Hepatocyte (in vitro differentiated cells): Measurements from ENCODE around the gene TRRAP.

Source experiments
- EZH2 ChIP-seq: fragments of 200-600 bp; sonication (generic); IDR thresholded peaks from 2 replicates; pipeline ENCODE4 v1.6.1; 2016; ENCODE audit warnings: antibody characterized with exemption, mild to moderate bottlenecking, borderline replicate concordance
- EZH2phosphoT487 ChIP-seq: fragments of 200-600 bp; sonication (generic); IDR thresholded peaks from one replicate; pipeline ENCODE4 v1.6.1; 2018; ENCODE audit warnings: antibody characterized with exemption, mild to moderate bottlenecking, low read depth, moderate library complexity; ENCODE audit not compliant: unreplicated experiment, severe bottlenecking
- TF ChIP-seq, protein P1 (sequence below): fragments of 200-600 bp; sonication (generic); IDR thresholded peaks from 2 replicates; pipeline ENCODE4 v1.5.1; 2016; ENCODE audit warnings: antibody characterized with exemption, mild to moderate bottlenecking; ENCODE audit not compliant: poor library complexity

DNA sequence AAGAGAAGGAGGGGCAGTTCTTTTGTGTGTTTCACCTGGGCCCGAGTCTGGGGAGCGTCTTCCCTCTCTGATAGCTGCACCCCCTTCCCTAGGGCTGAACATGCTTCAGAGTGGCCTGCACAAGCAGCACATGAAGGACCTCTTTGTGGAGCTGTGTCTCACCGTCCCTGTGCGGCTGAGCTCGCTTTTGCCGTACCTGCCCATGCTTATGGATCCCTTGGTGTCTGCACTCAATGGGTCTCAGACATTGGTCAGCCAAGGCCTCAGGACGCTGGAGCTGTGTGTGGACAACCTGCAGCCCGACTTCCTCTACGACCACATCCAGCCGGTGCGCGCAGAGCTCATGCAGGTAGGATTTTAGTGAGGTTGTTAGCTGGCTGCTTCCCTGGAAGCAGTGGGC, 39.0 kb downstream of the TRRAP start:
- TF ChIP-seq, protein P1, sequence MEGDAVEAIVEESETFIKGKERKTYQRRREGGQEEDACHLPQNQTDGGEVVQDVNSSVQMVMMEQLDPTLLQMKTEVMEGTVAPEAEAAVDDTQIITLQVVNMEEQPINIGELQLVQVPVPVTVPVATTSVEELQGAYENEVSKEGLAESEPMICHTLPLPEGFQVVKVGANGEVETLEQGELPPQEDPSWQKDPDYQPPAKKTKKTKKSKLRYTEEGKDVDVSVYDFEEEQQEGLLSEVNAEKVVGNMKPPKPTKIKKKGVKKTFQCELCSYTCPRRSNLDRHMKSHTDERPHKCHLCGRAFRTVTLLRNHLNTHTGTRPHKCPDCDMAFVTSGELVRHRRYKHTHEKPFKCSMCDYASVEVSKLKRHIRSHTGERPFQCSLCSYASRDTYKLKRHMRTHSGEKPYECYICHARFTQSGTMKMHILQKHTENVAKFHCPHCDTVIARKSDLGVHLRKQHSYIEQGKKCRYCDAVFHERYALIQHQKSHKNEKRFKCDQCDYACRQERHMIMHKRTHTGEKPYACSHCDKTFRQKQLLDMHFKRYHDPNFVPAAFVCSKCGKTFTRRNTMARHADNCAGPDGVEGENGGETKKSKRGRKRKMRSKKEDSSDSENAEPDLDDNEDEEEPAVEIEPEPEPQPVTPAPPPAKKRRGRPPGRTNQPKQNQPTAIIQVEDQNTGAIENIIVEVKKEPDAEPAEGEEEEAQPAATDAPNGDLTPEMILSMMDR: no peak
- TF ChIP-seq EZH2: no peak
- TF ChIP-seq EZH2phosphoT487: no peak
